Left ventricle myocardium inferior (tissue), 1 donor: ENCODE measurements around the gene AREG. TPM values are rescaled to one million over a fixed set of nuclear protein-coding genes. Genes with fewer than 3 reads are reported as not detected.

Experiments
- DNase-seq: peaks from one replicate; pipeline ENCODE4 v3.0.0-alpha.2; 2020
- H3K27ac ChIP-seq: fragments of 200-600 bp; replicated peaks from 2 replicates; pipeline ENCODE4 v1.8.0; 2021
- H3K27me3 ChIP-seq: fragments of 200-600 bp; 2 replicates; pipeline ENCODE4 v1.8.0; 2021; ENCODE audit warnings: low read depth
- H3K36me3 ChIP-seq: fragments of 200-600 bp; 2 replicates; pipeline ENCODE4 v1.8.0; 2021
- H3K4me1 ChIP-seq: fragments of 200-600 bp; 2 replicates; pipeline ENCODE4 v1.8.0; 2021
- H3K4me3 ChIP-seq: fragments of 200-600 bp; 2 replicates; pipeline ENCODE4 v1.8.0; 2021; ENCODE audit warnings: mild to moderate bottlenecking, moderate library complexity
- H3K9me3 ChIP-seq: fragments of 200-600 bp; replicated peaks from 2 replicates; pipeline ENCODE4 v1.8.0; 2021
- CTCF ChIP-seq: fragments of 200-600 bp; IDR thresholded peaks from 2 replicates; pipeline ENCODE4 v1.8.0; 2021; ENCODE audit warnings: antibody characterized with exemption, mild to moderate bottlenecking, borderline replicate concordance
- intact Hi-C: fragments of 100-400 bp; cut with micrococcal nuclease; formaldehyde crosslinking; loops from one replicate; pipeline ENCODE4 v1.11.0; 2022
- total RNA-seq: library from RNA; stranded (reverse); fragmentation: NEBNext Ultra II Directional; extraction: Animal tissue kit (Norgen Biotek cat#: 25700); gene quantifications from one replicate; pipeline ENCODE4 v1.2.1, GENCODE V29; 2021
- donor health status: DM: no; HTN: yes; CAD: no; lungs with severe emphysema.

The AREG gene
- total RNA-seq, 1 donor from 2014 or later: 0.55 TPM

DNA sequence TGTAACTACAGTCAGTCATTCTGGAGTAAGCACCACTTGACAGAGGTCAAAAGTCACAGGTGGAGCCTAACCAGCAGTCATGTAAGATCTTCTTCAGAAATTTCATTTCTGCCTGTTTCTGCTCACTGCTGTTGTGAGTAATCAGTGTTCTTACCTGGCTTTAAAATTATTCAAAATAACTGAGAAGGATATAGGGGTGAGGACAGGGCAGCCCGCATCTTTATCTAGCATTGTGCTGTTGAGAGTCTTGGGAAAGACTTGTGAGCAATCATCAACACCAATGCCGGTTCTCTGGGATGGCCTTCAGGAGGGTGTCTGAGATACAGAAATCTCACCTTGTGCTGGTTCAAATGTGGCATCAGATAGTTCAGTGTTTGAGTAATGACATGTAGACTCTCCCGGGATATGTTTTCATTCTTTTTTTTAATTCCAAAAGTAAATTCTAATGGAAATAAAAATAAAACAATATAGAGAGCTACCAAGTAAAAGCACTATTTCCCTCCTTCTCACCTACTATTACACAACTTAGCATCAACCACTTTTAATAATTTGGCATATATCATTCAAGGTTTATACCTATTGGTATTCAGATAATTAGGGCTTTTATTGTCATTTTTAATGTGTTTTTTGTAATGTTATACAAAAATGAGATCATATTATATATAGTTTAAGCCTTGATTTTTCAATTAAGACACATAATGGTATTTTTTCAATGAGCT is 37.1 kb downstream of the AREG start:
- DNase-seq: no peak
- no peaks in the 10 kb centered on the region for H3K9me3 ChIP-seq
- no peak overlapping the region for H3K27ac ChIP-seq
- H3K36me3 ChIP-seq: no peaks in the 10 kb centered on the region
- no peak for TF ChIP-seq CTCF
- no peaks in the 10 kb centered on the region for H3K4me1 ChIP-seq
- intact Hi-C loops: no loop called here
- no peak overlapping the region for H3K4me3 ChIP-seq
- no peaks in the 10 kb centered on the region for H3K27me3 ChIP-seq

DNA sequence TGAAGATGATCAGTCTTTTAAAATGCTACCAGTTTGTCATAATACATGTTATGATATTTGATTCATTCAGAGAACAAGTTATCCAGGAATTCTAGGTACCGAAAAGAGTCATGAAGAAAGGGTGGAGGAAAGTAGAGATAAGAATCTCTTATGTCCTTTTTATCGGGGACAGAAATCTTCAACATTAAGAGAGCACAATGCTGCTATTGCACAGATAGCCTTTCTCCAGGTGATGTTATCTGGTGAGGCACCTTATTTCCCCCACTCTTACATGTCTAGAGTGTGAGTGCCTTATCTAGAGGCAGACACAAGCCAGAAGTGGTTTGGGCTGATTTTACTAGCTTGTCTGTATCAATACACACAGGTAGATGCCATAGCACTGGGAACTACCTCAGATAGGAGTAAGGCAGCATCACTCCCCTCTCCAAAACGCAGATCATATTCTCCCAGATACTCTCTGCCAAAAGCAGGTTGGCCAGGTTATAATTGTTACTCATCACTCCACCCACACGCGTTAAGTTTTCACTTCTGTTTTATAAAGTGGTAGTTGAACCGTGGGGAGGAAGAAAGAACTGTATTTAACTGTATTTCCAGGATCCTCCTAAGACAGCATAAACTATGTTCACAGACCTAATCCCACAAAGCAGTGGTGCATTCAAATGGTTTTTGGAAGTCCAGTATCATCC is 38.4 kb downstream of the AREG start:
- Histone ChIP-seq H3K36me3 (no peaks in the 10 kb centered on the region), H3K27ac (no peak overlapping the region), H3K4me3 (no peak overlapping the region), H3K4me1 (no peaks in the 10 kb centered on the region), H3K27me3 (no peaks in the 10 kb centered on the region), H3K9me3 (no peaks in the 10 kb centered on the region)
- TF ChIP-seq CTCF: no peak
- intact Hi-C loops: no loop called here
- DNase-seq: no peak

GRCh38 chr4:74486905-74487304 is 42.0 kb downstream of the AREG start:
- Histone ChIP-seq H3K4me1 (no peaks in the 10 kb centered on the region), H3K4me3 (no peak overlapping the region), H3K27ac (no peak overlapping the region), H3K36me3 (no peaks in the 10 kb centered on the region), H3K9me3 (no peaks in the 10 kb centered on the region), H3K27me3 (no peaks in the 10 kb centered on the region)
- TF ChIP-seq CTCF: no peak
- intact Hi-C loops: no loop called here
- DNase-seq: no peak

DNA sequence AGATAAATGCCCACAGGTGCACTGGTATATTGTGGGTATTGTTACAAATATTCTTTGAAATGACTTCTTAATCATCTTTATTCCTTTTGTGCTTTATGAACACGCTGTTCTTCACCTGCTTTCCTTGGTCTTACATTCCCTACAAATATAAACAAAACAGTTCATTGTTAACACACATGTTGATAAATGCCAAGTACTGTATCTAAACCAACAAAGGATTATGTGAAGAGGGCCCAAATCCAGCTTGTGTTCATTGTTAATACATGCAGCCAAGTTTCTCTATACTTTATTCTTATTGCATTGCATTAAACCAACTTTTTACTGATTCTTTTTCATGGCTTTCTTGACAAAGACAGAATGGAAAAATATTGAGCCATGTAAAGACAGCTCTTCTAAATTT is 42.8 kb downstream of the AREG start:
- intact Hi-C loops: no loop called here

GRCh38 chr4:74490736-74491135 is 45.8 kb downstream of the AREG start:
- intact Hi-C loops: no loop called here
- Histone ChIP-seq H3K27ac (no peak overlapping the region), H3K4me3 (no peak overlapping the region), H3K4me1 (no peaks in the 10 kb centered on the region), H3K27me3 (no peaks in the 10 kb centered on the region), H3K9me3 (no peaks in the 10 kb centered on the region), H3K36me3 (no peaks in the 10 kb centered on the region)
- no peak for DNase-seq
- TF ChIP-seq CTCF: no peak

More for the DNA sequence above, 42.8 kb downstream of the AREG start:
- Histone ChIP-seq H3K36me3 (no peaks in the 10 kb centered on the region), H3K27ac (no peak overlapping the region), H3K9me3 (no peaks in the 10 kb centered on the region), H3K27me3 (no peaks in the 10 kb centered on the region), H3K4me1 (no peaks in the 10 kb centered on the region), H3K4me3 (no peak overlapping the region)
- no peak for TF ChIP-seq CTCF
- DNase-seq: no peak
